Measurements from ENCODE around the gene SULF2. TPM values are rescaled to one million over a fixed set of nuclear protein-coding genes. Genes with fewer than 3 reads are reported as not detected.

SULF2 gene
- total RNA-seq, 1 donor, result 1.9 TPM

- DNase-seq (ENCODE audit: low read depth), result no peak
- TF ChIP-seq CTCF (IDR thresholded peaks at IDR 0.05; ENCODE audit: insufficient read depth, low read length), result no peak
- H3K4me3 ChIP-seq (ENCODE audit: low read depth, low read length), result no peak overlapping the region
Measured at GRCh38 chr20:47674145-47674544, 111.1 kb downstream of the SULF2 start.

- TF ChIP-seq CTCF (IDR thresholded peaks at IDR 0.05; ENCODE audit: insufficient read depth, low read length), result no peak
- H3K4me3 ChIP-seq (ENCODE audit: low read depth, low read length), result no peak overlapping the region
- DNase-seq (ENCODE audit: low read depth), result no peak
Measured at GRCh38 chr20:47673671-47673955, 111.7 kb downstream of the SULF2 start.

- DNase-seq (ENCODE audit: low read depth), result no peak
- H3K4me3 ChIP-seq (ENCODE audit: low read depth, low read length), result no peak overlapping the region
Measured at GRCh38 chr20:47672886-47673670, 112.2 kb downstream of the SULF2 start.

GRCh38 chr20:47672166-47672565 is 113.1 kb downstream of the SULF2 start:
- no peak for TF ChIP-seq CTCF (IDR thresholded peaks at IDR 0.05; ENCODE audit: insufficient read depth, low read length)
- no peak for DNase-seq (ENCODE audit: low read depth)
- H3K4me3 ChIP-seq (ENCODE audit: low read depth, low read length), result no peak overlapping the region

More at GRCh38 chr20:47672886-47673670, 112.2 kb downstream of the SULF2 start:
- TF ChIP-seq CTCF (IDR thresholded peaks at IDR 0.05; ENCODE audit: insufficient read depth, low read length), result no peak

- H3K4me3 ChIP-seq (ENCODE audit: low read depth, low read length), result no peak overlapping the region
- no peak for DNase-seq (ENCODE audit: low read depth)
- TF ChIP-seq CTCF (IDR thresholded peaks at IDR 0.05; ENCODE audit: insufficient read depth, low read length), result no peak
Measured at GRCh38 chr20:47670913-47671312, 114.4 kb downstream of the SULF2 start.

- H3K4me3 ChIP-seq (ENCODE audit: low read depth, low read length), result no peak overlapping the region
- no peak for DNase-seq (ENCODE audit: low read depth)
- TF ChIP-seq CTCF (IDR thresholded peaks at IDR 0.05; ENCODE audit: insufficient read depth, low read length), result no peak
Measured at GRCh38 chr20:47669927-47670890, 115.1 kb downstream of the SULF2 start.

Data from fibroblast of the aortic adventitia (primary cell).